Astrocyte (in vitro differentiated cells and primary cell): Measurements from ENCODE around the gene ING5. TPM values are rescaled to one million over a fixed set of nuclear protein-coding genes. Genes with fewer than 3 reads are reported as not detected.
"Not testable (repeated sequence)": the region's sequence is repeated elsewhere in the genome, so short reads cannot be mapped to it uniquely, and the experiment has no call there.

ENCODE experiments used
- DNase-seq: peaks from one replicate; pipeline ENCODE4 v3.0.0-alpha.2; 2010; ENCODE audit warnings: low read depth
- FAIRE-seq: peaks from 2 replicates; lab custom pipeline; 2011; peaks lifted over from hg19 to GRCh38; lab: Jason Lieb, UNC
- H2AFZ ChIP-seq: 2 replicates; pipeline ENCODE4 v1.6.0; 2012; ENCODE audit warnings: low read depth, low read length, inconsistent platforms
- H3K27ac ChIP-seq: 2 replicates; pipeline ENCODE4 v1.5.1; 2011; ENCODE audit warnings: low read depth, low read length, inconsistent platforms
- H3K27me3 ChIP-seq: 2 replicates; pipeline ENCODE4 v1.6.0; 2011; ENCODE audit warnings: low read length, inconsistent platforms; ENCODE audit not compliant: insufficient read depth
- H3K36me3 ChIP-seq: 2 replicates; pipeline ENCODE4 v1.5.1; 2011; ENCODE audit warnings: low read length, inconsistent platforms; ENCODE audit not compliant: insufficient read depth
- H3K4me1 ChIP-seq: 2 replicates; pipeline ENCODE4 v1.5.1; 2011; ENCODE audit warnings: low read length, inconsistent platforms; ENCODE audit not compliant: insufficient read depth
- H3K4me2 ChIP-seq: 2 replicates; pipeline ENCODE4 v1.6.0; 2012; ENCODE audit warnings: low read length, inconsistent platforms
- H3K4me3 ChIP-seq: 2 replicates; pipeline ENCODE4 v1.5.1; 2011; ENCODE audit warnings: low read depth, mild to moderate bottlenecking, low read length, inconsistent platforms; ENCODE audit not compliant: insufficient read depth
- H3K79me2 ChIP-seq: 2 replicates; pipeline ENCODE4 v1.6.0; 2012; ENCODE audit warnings: mild to moderate bottlenecking, low read length, inconsistent platforms; ENCODE audit not compliant: insufficient read depth
- H3K9ac ChIP-seq: 2 replicates; pipeline ENCODE4 v1.6.0; 2012; ENCODE audit warnings: mild to moderate bottlenecking, low read length, inconsistent platforms
- H3K9me3 ChIP-seq: 2 replicates; pipeline ENCODE4 v1.5.1; 2012; ENCODE audit warnings: low read depth, mild to moderate bottlenecking, low read length, inconsistent platforms; ENCODE audit not compliant: insufficient read depth
- H4K20me1 ChIP-seq: 2 replicates; pipeline ENCODE4 v1.6.0; 2012; ENCODE audit warnings: low read length, inconsistent platforms; ENCODE audit not compliant: insufficient read depth
- H3K27ac Mint-ChIP-seq: one replicate; pipeline ENCODE4 v1.8.0; 2021; ENCODE audit warnings: mild to moderate bottlenecking, mixed read lengths; ENCODE audit not compliant: unreplicated experiment
- H3K27me3 Mint-ChIP-seq: one replicate; pipeline ENCODE4 v1.8.0; 2021; ENCODE audit warnings: low read depth, mixed read lengths; ENCODE audit not compliant: unreplicated experiment
- H3K36me3 Mint-ChIP-seq: one replicate; pipeline ENCODE4 v1.8.0; 2021; ENCODE audit warnings: low read depth, mixed read lengths; ENCODE audit not compliant: unreplicated experiment
- H3K4me1 Mint-ChIP-seq: one replicate; pipeline ENCODE4 v1.8.0; 2021; ENCODE audit warnings: low read depth, mixed read lengths; ENCODE audit not compliant: unreplicated experiment
- H3K4me3 Mint-ChIP-seq: one replicate; pipeline ENCODE4 v1.8.0; 2021; ENCODE audit warnings: mild to moderate bottlenecking, moderate library complexity, mixed read lengths; ENCODE audit not compliant: unreplicated experiment
- H3K9me3 Mint-ChIP-seq: one replicate; pipeline ENCODE4 v1.8.0; 2021; ENCODE audit warnings: mild to moderate bottlenecking, mixed read lengths; ENCODE audit not compliant: unreplicated experiment
- CTCF ChIP-seq: IDR thresholded peaks from 2 replicates; pipeline ENCODE4 v1.5.1; 2011; ENCODE audit warnings: low read depth, mild to moderate bottlenecking, inconsistent platforms, low read length, moderate library complexity; ENCODE audit not compliant: insufficient read depth
- EZH2 ChIP-seq: IDR thresholded peaks from 2 replicates; pipeline ENCODE4 v1.6.1; 2012; ENCODE audit warnings: mild to moderate bottlenecking, low read length, inconsistent platforms; ENCODE audit not compliant: insufficient read depth
- total RNA-seq: library from RNA; stranded (reverse); gene quantifications from 2 replicates; pipeline ENCODE4 v1.2.1, GENCODE V29; 2021

The ING5 gene
- total RNA-seq, 1 donor from 2014 or later = 19.7 TPM

- H3K36me3 Mint-ChIP-seq, H3K9ac ChIP-seq, H3K79me2 ChIP-seq, H4K20me1 ChIP-seq, H3K27me3 ChIP-seq, H3K9me3 Mint-ChIP-seq, H3K27ac Mint-ChIP-seq, H3K27me3 Mint-ChIP-seq, FAIRE-seq, H3K4me1 Mint-ChIP-seq, H3K4me3 ChIP-seq, H3K9me3 ChIP-seq, H3K36me3 ChIP-seq, H3K27ac ChIP-seq: not testable (repeated sequence)
- H2AFZ ChIP-seq = peak overlapping the region; percentile 80
- H3K4me2 ChIP-seq = peak overlapping the region; percentile 69
- DNase-seq = peak; percentile 15
- TF ChIP-seq CTCF = peak; percentile 30
- H3K4me3 Mint-ChIP-seq = peak overlapping the region; percentile 74
- H3K4me1 ChIP-seq = peaks cover 11% of the 10 kb centered on the region
Observed at GRCh38 chr2:241732513-241733186, 30.8 kb downstream of the ING5 start.

GRCh38 chr2:241733391-241734207 is 31.8 kb downstream of the ING5 start:
- peak overlapping the region; percentile 41 for H3K27ac Mint-ChIP-seq
- peak overlapping the region; percentile 74 for H3K4me3 Mint-ChIP-seq
- Histone ChIP-seq H3K4me3 (peak overlapping the region; percentile 44), H3K9me3 (no peaks in the 10 kb centered on the region), H2AFZ (peak overlapping the region; percentile 93), H3K4me2 (peak overlapping the region; percentile 96), H3K27ac (no peak overlapping the region), H3K9ac (peak overlapping the region; percentile 50), H3K27me3 (no peaks in the 10 kb centered on the region), H3K4me1 (peaks cover 11% of the 10 kb centered on the region), H3K36me3 (peaks cover 2% of the 10 kb centered on the region), H3K79me2 (peaks cover 3% of the 10 kb centered on the region), H4K20me1 (peaks cover 12% of the 10 kb centered on the region)
- H3K4me1 Mint-ChIP-seq = peaks cover 2% of the 10 kb centered on the region
- H3K27me3 Mint-ChIP-seq = peaks cover 2% of the 10 kb centered on the region
- DNase-seq (no peak), FAIRE-seq (no peak)
- H3K36me3 Mint-ChIP-seq = no peaks in the 10 kb centered on the region
- no peaks in the 10 kb centered on the region for H3K9me3 Mint-ChIP-seq
- no peak for TF ChIP-seq CTCF
- TF ChIP-seq EZH2 = no peak

GRCh38 chr2:241734208-241734466 is 32.3 kb downstream of the ING5 start:
- Histone ChIP-seq H3K9me3 (no peaks in the 10 kb centered on the region), H3K27ac (no peak overlapping the region), H2AFZ (peak overlapping the region; percentile 93), H3K27me3 (no peaks in the 10 kb centered on the region), H3K36me3 (no peaks in the 10 kb centered on the region), H3K9ac (peak overlapping the region; percentile 50), H3K4me3 (peak overlapping the region; percentile 44), H3K79me2 (peaks cover 3% of the 10 kb centered on the region), H4K20me1 (peaks cover 15% of the 10 kb centered on the region), H3K4me2 (peak overlapping the region; percentile 96), H3K4me1 (peaks cover 11% of the 10 kb centered on the region)
- no peaks in the 10 kb centered on the region for H3K36me3 Mint-ChIP-seq
- TF ChIP-seq EZH2 (no peak), CTCF (no peak)
- H3K27me3 Mint-ChIP-seq = peaks cover 2% of the 10 kb centered on the region
- FAIRE-seq (no peak), DNase-seq (no peak)
- no peak overlapping the region for H3K4me3 Mint-ChIP-seq
- H3K27ac Mint-ChIP-seq = no peak overlapping the region
- H3K9me3 Mint-ChIP-seq = no peaks in the 10 kb centered on the region
- peaks cover 2% of the 10 kb centered on the region for H3K4me1 Mint-ChIP-seq
